SK-N-MC (cell line): ENCODE measurements around the gene HPGD.

Source experiments
- EZH2 ChIP-seq: fragments of 200-600 bp; sonication (generic); IDR thresholded peaks from one replicate; pipeline ENCODE4 v1.6.1; 2017; ENCODE audit warnings: antibody characterized with exemption
- FOXP2 ChIP-seq: optimal IDR thresholded peaks from 2 replicates; pipeline ENCODE3; 2011; ENCODE audit warnings: mild to moderate bottlenecking, moderate library complexity; ENCODE audit not compliant: insufficient read depth; ENCODE audit errors: extremely low read length, control extremely low read depth
- POLR2AphosphoS5 ChIP-seq: IDR thresholded peaks from 2 replicates; pipeline ENCODE4 v1.6.1; 2012; ENCODE audit warnings: mild to moderate bottlenecking, low read depth, low read length, borderline replicate concordance

- TF ChIP-seq POLR2AphosphoS5 (no peak), FOXP2 (no peak), EZH2 (no peak)
These were observed 30.7 kb upstream of the HPGD start for GRCh38 chr4:174553031-174553430.
